AG09309 (cell line): ENCODE results near the gene TBCD.
"Not testable (repeated sequence)": the region's sequence is repeated elsewhere in the genome, so short reads cannot be mapped to it uniquely, and the experiment has no call there.

Experiments used
- DNase-seq: peaks from one replicate; pipeline ENCODE4 v3.0.0-alpha.2; 2010; ENCODE audit warnings: low read depth
- H3K4me3 ChIP-seq: 2 replicates; pipeline ENCODE4 v1.5.1; 2011; ENCODE audit warnings: mild to moderate bottlenecking, low read depth, low read length, moderate library complexity; ENCODE audit not compliant: control insufficient read depth
- CTCF ChIP-seq: IDR thresholded peaks from 2 replicates; pipeline ENCODE4 v1.5.1; 2011; ENCODE audit warnings: mild to moderate bottlenecking, low read depth, low read length, inconsistent platforms; ENCODE audit not compliant: insufficient read depth, control insufficient read depth; ENCODE audit errors: missing control alignments

The TBCD gene

GRCh38 chr17:82984751-82985427 lies 233.0 kb downstream of the TBCD start:
- no peak overlapping the region for H3K4me3 ChIP-seq
- TF ChIP-seq CTCF = no peak
- DNase-seq = no peak

GRCh38 chr17:82985428-82985805 lies 233.6 kb downstream of the TBCD start:
- no peak overlapping the region for H3K4me3 ChIP-seq
- no peak for DNase-seq
- no peak for TF ChIP-seq CTCF

GRCh38 chr17:82985973-82986372 lies 234.1 kb downstream of the TBCD start:
- DNase-seq = no peak
- no peak for TF ChIP-seq CTCF
- H3K4me3 ChIP-seq = no peak overlapping the region

GRCh38 chr17:82989051-82989450 lies 237.2 kb downstream of the TBCD start:
- H3K4me3 ChIP-seq, DNase-seq: not testable (repeated sequence)

- no peak for TF ChIP-seq CTCF
- no peak for DNase-seq
Measured at GRCh38 chr17:82989881-82990280, 238.0 kb downstream of the TBCD start.

GRCh38 chr17:82993005-82993404 lies 241.1 kb downstream of the TBCD start:
- TF ChIP-seq CTCF = no peak
- H3K4me3 ChIP-seq = no peak overlapping the region
- no peak for DNase-seq

More at GRCh38 chr17:82989881-82990280, 238.0 kb downstream of the TBCD start:
- H3K4me3 ChIP-seq = no peak overlapping the region
